OCI-LY1 (cell line): ENCODE data around the gene EPO.
A peak's percentile ranks its signal among the peaks of the same experiment; 100 is the strongest.
"Not testable (repeated sequence)": the region's sequence is repeated elsewhere in the genome, so short reads cannot be mapped to it uniquely, and the experiment has no call there.

Experiments used
- H2AFZ ChIP-seq: fragments of 200-600 bp; sonication (generic), shearing (Covaris generic); 2 replicates; pipeline ENCODE4 v1.6.0; 2014; ENCODE audit warnings: antibody characterized with exemption, mild to moderate bottlenecking, low read length
- H3F3A ChIP-seq: fragments of 200-600 bp; sonication (generic), shearing (Covaris generic); 2 replicates; pipeline ENCODE4 v1.6.0; 2014; ENCODE audit warnings: mild to moderate bottlenecking, antibody characterized with exemption, low read length, moderate library complexity; ENCODE audit not compliant: insufficient read depth
- H3K27ac ChIP-seq: fragments of 200-600 bp; sonication (generic); 2 replicates; pipeline ENCODE4 v1.5.1; 2014; ENCODE audit warnings: low read length, mixed run types, mild to moderate bottlenecking, low read depth; ENCODE audit not compliant: poor library complexity, severe bottlenecking
- H3K27me3 ChIP-seq: fragments of 200-600 bp; sonication (generic); 2 replicates; pipeline ENCODE4 v1.6.0; 2014; ENCODE audit warnings: antibody characterized with exemption, mild to moderate bottlenecking, low read length, moderate library complexity; ENCODE audit not compliant: insufficient read depth
- H3K36me3 ChIP-seq: fragments of 200-600 bp; sonication (generic); 2 replicates; pipeline ENCODE4 v1.6.1; 2014; ENCODE audit warnings: mild to moderate bottlenecking, antibody characterized with exemption, low read length, moderate library complexity, mixed read lengths; ENCODE audit not compliant: insufficient read depth
- H3K4me1 ChIP-seq: fragments of 200-600 bp; sonication (generic); 2 replicates; pipeline ENCODE4 v1.5.1; 2014; ENCODE audit warnings: mild to moderate bottlenecking, low read length, moderate library complexity; ENCODE audit not compliant: insufficient read depth, severe bottlenecking
- H3K4me2 ChIP-seq: fragments of 200-600 bp; sonication (generic), shearing (Covaris generic); 2 replicates; pipeline ENCODE4 v1.6.1; 2014; ENCODE audit warnings: low read length
- H3K4me3 ChIP-seq: fragments of 200-600 bp; sonication (generic); 2 replicates; pipeline ENCODE4 v1.5.1; 2014; ENCODE audit warnings: low read length, low read depth, mild to moderate bottlenecking, mixed read lengths; ENCODE audit not compliant: poor library complexity, severe bottlenecking
- H3K79me2 ChIP-seq: fragments of 200-600 bp; shearing (Covaris generic); 2 replicates; pipeline ENCODE4 v1.6.1; 2016; ENCODE audit warnings: mixed run types, low read length, mixed read lengths; ENCODE audit not compliant: insufficient read depth
- H3K9ac ChIP-seq: fragments of 200-600 bp; sonication (generic), shearing (Covaris generic); 2 replicates; pipeline ENCODE4 v1.6.1; 2014; ENCODE audit warnings: mild to moderate bottlenecking, low read length, mixed read lengths
- H3K9me2 ChIP-seq: fragments of 200-600 bp; sonication (generic), shearing (Covaris generic); 2 replicates; pipeline ENCODE4 v1.6.1; 2014; ENCODE audit warnings: low read depth, mild to moderate bottlenecking, low read length, mixed read lengths
- H3K9me3 ChIP-seq: fragments of 200-600 bp; shearing (Covaris generic); 2 replicates; pipeline ENCODE4 v1.6.1; 2014; ENCODE audit warnings: low read length, mixed read lengths
- H4K20me1 ChIP-seq: fragments of 200-600 bp; sonication (generic), shearing (Covaris generic); 2 replicates; pipeline ENCODE4 v1.6.0; 2016; ENCODE audit warnings: mild to moderate bottlenecking, low read length; ENCODE audit not compliant: insufficient read depth
- CTCF ChIP-seq: fragments of 200-600 bp; sonication (generic), shearing (Covaris generic); IDR thresholded peaks from 2 replicates; pipeline ENCODE4 v1.5.1; 2017; ENCODE audit warnings: mild to moderate bottlenecking, antibody characterized with exemption, low read length, moderate library complexity, mixed read lengths
- EZH2 ChIP-seq: fragments of 200-600 bp; sonication (generic), shearing (Covaris generic); IDR thresholded peaks from 2 replicates; pipeline ENCODE4 v1.8.0; 2017; ENCODE audit warnings: borderline replicate concordance, mixed run types, mild to moderate bottlenecking, antibody characterized with exemption, low read length, moderate library complexity, mixed read lengths

EPO gene

GRCh38 chr7:100696123-100696521 is 24.1 kb upstream of the EPO start:
- Histone ChIP-seq H3K9me2 (no peaks in the 10 kb centered on the region), H3K36me3 (0 out of 2 replicates have a peak, but pooled peaks cover 7% of the 10 kb centered on the region), H4K20me1 (no peaks in the 10 kb centered on the region), H3K4me3 (no peak overlapping the region), H3K4me1 (peaks cover 31% of the 10 kb centered on the region), H3K27ac (no peak overlapping the region), H3K27me3 (0 out of 2 replicates have a peak, but pooled peaks cover 12% of the 10 kb centered on the region), H3K79me2 (peaks cover 22% of the 10 kb centered on the region), H3K9ac (no peak overlapping the region), H2AFZ (no peak overlapping the region), H3K4me2 (no peak overlapping the region), H3K9me3 (no peaks in the 10 kb centered on the region), H3F3A (peaks cover 9% of the 10 kb centered on the region; the same call in 1 of the 2 replicates)
- TF ChIP-seq EZH2 (no peak), CTCF (no peak)

- Histone ChIP-seq H3K27me3 (0 out of 2 replicates have a peak, but pooled peaks cover 12% of the 10 kb centered on the region), H3K36me3 (no peaks in the 10 kb centered on the region), H3K4me3 (no peak overlapping the region), H4K20me1 (no peaks in the 10 kb centered on the region), H3K79me2 (no peaks in the 10 kb centered on the region), H3K27ac (no peak overlapping the region), H3K9me2 (no peaks in the 10 kb centered on the region), H3F3A (peaks cover 9% of the 10 kb centered on the region; the same call in 1 of the 2 replicates), H2AFZ (no peak overlapping the region), H3K9ac (no peak overlapping the region), H3K9me3 (no peaks in the 10 kb centered on the region), H3K4me1 (peaks cover 8% of the 10 kb centered on the region), H3K4me2 (no peak overlapping the region)
- TF ChIP-seq CTCF (no peak), EZH2 (no peak)
Observed at GRCh38 chr7:100699018-100699417, 21.2 kb upstream of the EPO start.

GRCh38 chr7:100701089-100701488 is 19.2 kb upstream of the EPO start:
- H3K4me2 ChIP-seq, H4K20me1 ChIP-seq, H3K4me3 ChIP-seq, H3K27ac ChIP-seq, H3K79me2 ChIP-seq, H3K9ac ChIP-seq, H3K9me3 ChIP-seq, H2AFZ ChIP-seq, H3K9me2 ChIP-seq, H3K36me3 ChIP-seq, H3F3A ChIP-seq, H3K4me1 ChIP-seq: not testable (repeated sequence)
- 0 out of 2 replicates have a peak, but pooled peaks cover 12% of the 10 kb centered on the region for H3K27me3 ChIP-seq

- Histone ChIP-seq H3K27me3 (no peaks in the 10 kb centered on the region), H3K4me2 (peak overlapping the region; percentile 77), H3K4me3 (peak overlapping the region; percentile 84), H4K20me1 (no peaks in the 10 kb centered on the region), H3F3A (no peaks in the 10 kb centered on the region), H3K9me2 (no peaks in the 10 kb centered on the region), H3K4me1 (peaks cover 16% of the 10 kb centered on the region), H3K79me2 (peaks cover 8% of the 10 kb centered on the region; the same call in 1 of the 2 replicates), H3K36me3 (peaks cover 23% of the 10 kb centered on the region), H3K27ac (peak overlapping the region; percentile 50), H2AFZ (peak overlapping the region; percentile 3; the same call in 1 of the 2 replicates), H3K9me3 (no peaks in the 10 kb centered on the region), H3K9ac (peak overlapping the region; percentile 94)
- no peak for TF ChIP-seq EZH2
- TF ChIP-seq CTCF, result peak; percentile 98
Observed at GRCh38 chr7:100705320-100705752, 14.9 kb upstream of the EPO start.
